Stimulated activated CD4-positive, alpha-beta T cell treated with anti-CD3 and anti-CD28 coated beads, Interleukin-12 subunit alpha, Interleukin-12 subunit beta, amount 100 ng/mL, for 24 hours (primary cell): Measurements from ENCODE around the gene SAP30BP.
A peak's percentile ranks its signal among the peaks of the same experiment; 100 is the strongest.

Experiments used
- DNase-seq, 2 experiments: peaks; one replicate each; pipeline ENCODE4 v3.0.0-alpha.2; 2020; ENCODE audit warnings: low read depth in 2 of 2

Gene SAP30BP

DNA sequence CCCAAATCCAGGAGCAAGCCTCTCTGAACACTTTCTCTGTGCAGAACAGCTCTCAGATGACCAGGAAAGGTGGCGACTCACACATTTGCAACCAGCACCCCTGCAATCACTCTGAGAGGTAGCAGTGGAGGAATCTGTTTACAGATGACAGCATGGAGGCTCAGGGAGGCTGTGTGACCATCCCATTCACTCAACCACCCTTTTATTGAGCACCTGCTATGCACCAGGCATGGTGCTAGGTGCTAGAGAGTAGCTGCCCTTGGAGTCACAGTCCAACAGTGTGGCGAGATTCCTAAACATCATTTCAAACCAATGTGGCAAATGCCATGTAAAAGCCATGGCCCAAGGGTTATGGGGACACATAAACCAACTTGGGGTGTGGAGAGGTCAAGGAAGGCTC lies 52.6 kb downstream of the SAP30BP start:
- DNase-seq, result no peak

- DNase-seq, result peak; percentile 3 to 32
These were observed 53.7 kb downstream of the SAP30BP start, which contains the start of gene ITGB4 for GRCh38 chr17:75720656-75721462. Gene ITGB4, plus strand, starts transcription at chr17:75721459. Its CDS starts 3,245 bp downstream, at chr17:75724704.

DNA sequence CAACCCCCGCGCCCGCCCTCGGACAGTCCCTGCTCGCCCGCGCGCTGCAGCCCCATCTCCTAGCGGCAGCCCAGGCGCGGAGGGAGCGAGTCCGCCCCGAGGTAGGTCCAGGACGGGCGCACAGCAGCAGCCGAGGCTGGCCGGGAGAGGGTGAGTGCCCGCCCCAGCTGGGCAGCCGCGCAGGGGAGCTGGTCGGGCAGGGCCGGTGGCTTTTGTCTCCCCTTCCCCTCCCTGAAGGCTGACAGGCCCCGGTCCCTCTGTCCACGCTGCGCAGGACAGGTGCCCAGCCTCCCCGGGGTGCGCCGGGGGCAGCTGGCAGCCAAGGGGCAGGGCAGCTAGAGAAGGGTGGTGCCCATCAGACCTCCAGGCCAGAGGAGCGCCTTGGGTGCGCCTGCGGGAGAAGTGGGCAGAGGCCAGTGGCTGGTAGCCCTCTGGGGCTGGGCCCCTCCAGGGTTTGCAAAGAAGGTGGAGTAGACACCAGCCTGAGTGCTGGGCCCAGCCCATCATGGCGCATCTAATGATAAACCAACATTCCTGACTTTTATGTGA lies 54.4 kb downstream of the SAP30BP start:
- no peak for DNase-seq

DNA sequence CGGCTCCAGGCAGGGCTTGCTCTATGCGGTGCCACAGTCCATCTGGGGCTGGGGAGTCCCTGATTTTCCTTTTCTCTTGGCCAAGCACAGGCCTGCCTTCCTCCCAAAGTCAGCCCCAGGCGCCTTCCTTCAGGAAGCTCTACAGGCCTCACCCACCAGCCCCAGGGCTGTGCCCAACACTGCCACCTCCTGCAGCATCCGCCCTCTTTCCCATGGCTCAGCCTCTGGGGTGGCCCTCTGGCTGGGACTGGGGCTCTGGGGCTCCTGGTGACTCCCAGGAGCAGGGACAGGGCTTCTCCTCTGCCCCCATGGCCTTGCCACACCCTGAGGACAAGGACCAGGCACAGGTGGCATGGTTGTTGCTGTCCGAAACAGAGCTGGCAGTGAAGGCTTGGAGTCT lies 54.9 kb downstream of the SAP30BP start:
- no peak for DNase-seq

DNA sequence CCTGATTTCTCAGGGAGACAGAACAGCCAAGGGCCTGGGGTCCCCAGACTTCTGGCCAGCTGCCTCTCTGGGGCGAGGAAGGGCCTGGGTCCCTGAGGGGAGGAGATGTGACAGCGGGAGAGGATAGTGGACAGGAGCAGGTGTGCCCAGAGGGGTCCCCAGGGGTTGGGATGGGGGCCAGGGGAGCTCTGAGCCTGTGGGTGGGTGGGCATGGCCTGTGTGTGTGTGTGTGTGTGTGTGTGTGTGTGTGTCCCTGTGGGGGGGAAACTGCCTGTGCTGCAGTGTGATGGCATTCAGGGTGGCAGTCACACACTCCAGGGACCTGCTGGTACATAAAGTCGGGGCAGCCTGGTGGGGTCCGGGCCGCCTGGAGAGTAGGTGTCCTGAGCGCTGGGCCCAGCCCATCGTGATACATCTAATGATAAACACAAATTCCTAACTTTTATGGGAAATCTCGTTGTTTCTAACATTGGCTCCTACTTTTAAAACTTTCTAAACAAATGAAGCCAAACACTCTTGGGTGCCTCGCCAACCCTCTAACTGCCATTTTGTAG lies 55.5 kb downstream of the SAP30BP start:
- DNase-seq, result no peak

DNA sequence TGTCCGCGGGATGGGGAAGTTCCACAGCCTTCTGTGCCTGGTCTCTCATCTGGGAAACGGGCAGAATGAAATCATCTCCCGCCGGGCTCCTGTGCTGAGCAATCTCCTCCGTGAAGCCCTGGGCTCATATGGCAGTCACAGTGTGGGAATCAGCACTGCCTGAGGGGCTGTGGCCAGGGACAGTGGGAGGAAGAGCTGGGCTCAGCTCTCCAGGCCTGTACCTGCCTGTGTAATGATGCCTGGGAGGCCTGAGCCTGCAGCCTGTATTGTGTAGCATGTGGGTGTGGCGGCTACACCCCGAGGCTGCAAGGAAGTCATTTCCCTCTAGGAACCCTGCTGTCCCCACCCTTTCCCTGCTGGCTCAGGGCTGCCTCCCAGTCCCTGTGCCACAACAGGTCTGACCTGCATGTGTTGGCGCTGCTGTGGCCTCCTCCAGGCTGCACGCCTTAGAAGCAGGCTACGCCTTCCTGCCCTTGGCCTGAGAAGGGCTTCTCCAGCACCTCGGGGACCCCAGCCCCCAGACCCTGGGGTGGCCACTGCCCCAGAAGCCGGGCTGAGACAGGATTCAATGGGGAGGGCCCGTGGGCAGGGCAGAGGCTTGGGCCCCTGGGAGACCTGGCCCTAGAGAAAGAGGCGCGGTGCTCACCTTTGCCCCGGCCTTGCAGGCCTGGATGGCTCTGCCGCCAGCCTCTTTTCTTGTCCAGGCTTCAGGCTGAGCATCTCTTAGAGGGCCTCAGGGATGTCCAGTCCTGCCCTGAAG lies 56.2 kb downstream of the SAP30BP start:
- DNase-seq, result no peak

- DNase-seq, result no peak
These were observed 57.2 kb downstream of the SAP30BP start for GRCh38 chr17:75724016-75725003.

DNA sequence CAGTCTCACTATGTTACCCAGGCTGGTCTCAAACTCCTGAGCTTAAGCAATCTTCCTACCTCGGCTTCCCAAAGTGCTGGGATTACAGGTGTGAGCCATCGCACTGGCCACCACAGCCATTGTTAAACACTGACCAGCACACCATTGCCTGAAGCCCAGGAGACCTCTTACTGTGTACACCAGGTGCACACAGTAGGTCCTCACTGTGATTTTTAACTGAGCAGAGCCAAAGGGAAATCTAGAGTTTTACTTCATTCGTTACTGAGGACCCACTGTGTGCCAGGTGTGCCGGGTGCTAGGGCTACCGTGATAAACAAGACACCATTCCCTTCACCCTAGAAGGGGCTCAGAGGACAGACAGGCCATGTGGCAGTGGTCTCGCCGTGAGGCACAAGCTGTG lies 58.4 kb downstream of the SAP30BP start:
- no peak for DNase-seq

- no peak for DNase-seq
These were observed 60.3 kb downstream of the SAP30BP start for GRCh38 chr17:75727391-75727790.

DNA sequence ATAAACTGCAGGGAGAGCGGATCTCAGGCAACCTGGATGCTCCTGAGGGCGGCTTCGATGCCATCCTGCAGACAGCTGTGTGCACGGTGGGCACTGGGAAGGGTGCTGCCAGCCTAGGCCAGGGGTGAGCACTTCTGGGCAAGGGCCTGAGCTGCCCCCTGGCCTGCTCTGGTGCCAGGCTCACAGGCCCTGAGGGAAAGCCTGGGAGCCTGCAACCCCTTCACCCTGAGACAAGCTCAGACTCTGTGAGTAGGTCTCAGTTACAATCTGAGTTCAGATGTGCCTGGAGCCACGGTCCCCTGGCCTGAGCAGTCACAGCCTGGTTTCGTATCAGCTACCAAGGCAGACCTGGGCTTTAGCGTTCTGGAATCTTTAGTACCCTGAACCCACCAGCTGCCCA lies 62.2 kb downstream of the SAP30BP start:
- DNase-seq, result no peak

DNA sequence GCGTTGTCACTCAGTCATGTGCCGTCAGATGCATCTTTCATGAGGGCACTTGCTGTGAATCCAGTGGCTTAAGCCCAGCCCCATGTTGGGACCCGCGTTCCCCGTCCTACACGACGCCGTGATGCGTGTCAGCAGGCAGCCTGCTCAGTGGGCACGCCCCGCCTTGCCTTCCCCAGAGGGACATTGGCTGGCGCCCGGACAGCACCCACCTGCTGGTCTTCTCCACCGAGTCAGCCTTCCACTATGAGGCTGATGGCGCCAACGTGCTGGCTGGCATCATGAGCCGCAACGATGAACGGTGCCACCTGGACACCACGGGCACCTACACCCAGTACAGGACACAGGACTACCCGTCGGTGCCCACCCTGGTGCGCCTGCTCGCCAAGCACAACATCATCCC lies 62.9 kb downstream of the SAP30BP start:
- DNase-seq, result no peak

- no peak for DNase-seq
These were observed 64.1 kb downstream of the SAP30BP start for GRCh38 chr17:75731086-75731715.

DNA sequence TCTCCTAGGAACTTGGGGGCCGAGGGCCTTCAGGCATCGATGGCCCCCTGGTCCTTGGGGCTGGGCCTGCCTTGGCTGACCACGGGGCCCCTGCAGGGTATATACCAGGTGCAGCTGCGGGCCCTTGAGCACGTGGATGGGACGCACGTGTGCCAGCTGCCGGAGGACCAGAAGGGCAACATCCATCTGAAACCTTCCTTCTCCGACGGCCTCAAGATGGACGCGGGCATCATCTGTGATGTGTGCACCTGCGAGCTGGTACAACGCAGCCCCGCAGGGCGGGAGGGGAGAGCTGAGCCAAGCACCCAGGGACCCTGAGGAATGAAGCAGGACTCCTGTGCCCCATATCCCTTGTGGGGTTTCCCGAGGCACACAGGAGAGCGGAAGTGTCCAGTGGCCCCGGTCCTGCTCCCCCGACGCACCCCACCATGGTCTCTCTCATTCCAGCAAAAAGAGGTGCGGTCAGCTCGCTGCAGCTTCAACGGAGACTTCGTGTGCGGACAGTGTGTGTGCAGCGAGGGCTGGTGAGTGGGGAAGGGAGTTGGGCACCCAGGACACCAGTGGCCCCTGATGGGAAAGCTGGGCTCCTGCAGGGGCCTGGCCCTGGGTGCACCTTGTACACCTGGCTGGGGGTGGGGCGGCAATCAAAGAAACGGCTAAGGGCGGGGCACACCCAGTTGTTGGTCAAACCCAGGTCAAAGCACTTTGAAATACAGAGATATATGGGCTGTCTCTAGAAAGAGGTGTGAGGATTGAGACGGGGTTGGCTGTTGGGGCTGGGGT lies 64.8 kb downstream of the SAP30BP start:
- DNase-seq, result no peak

- no peak for DNase-seq
These were observed 66.3 kb downstream of the SAP30BP start for GRCh38 chr17:75733471-75733870.

- no peak for DNase-seq
These were observed 67.6 kb downstream of the SAP30BP start for GRCh38 chr17:75734674-75735294.

DNA sequence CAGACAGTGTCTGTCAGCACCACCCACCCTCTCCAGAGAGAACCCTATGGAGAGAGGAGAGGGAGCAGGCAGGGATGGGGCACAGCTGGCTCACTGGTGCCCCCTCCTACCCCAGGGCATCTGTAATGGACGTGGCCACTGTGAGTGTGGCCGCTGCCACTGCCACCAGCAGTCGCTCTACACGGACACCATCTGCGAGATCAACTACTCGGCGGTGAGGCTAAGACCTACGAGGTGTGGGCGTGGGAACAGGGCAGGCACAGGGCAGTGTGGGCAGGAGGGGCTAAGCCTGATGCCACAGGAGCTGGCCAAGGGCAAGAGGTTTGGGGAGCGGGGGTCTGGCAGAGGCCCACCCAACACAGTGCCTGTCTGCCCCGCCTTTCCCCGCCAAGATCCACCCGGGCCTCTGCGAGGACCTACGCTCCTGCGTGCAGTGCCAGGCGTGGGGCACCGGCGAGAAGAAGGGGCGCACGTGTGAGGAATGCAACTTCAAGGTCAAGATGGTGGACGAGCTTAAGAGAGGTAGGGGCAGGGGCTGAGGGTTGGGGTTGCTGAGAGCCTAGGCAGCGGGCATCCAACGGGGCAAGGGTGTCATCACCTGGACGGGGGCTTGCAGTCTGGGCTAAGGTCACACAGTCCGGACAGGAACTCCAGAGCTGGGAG lies 69.2 kb downstream of the SAP30BP start:
- DNase-seq, result no peak

DNA sequence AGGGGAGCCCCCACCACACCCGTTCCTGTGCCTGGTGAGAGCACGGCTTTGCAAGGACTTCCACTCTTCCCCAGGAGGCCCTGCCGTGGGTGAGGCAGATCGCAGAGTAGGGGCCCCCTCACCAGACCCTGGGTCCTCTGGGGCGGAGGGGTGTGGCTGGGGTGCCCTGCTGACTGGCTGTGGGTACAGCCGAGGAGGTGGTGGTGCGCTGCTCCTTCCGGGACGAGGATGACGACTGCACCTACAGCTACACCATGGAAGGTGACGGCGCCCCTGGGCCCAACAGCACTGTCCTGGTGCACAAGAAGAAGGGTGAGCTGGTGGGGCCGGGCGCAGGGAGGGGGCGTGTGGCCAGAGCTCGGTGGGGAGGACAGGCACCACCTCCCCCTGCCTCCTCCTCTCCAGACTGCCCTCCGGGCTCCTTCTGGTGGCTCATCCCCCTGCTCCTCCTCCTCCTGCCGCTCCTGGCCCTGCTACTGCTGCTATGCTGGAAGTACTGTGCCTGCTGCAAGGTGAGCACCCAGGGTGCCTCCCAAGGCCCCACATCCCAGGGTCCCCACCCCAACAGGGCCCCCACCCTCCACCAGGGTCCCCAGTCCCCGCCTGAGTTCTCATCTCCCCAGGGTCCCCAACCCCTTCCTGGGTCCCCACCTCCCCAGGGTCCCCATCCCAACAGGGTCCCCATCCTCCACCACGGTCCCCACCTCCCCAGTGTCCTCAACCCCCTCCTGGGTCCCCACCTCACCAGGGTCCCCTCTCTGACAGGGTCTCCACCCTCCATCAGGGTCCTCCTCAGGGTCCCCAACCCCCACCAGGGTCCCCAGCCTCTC lies 70.2 kb downstream of the SAP30BP start:
- DNase-seq, result no peak

DNA sequence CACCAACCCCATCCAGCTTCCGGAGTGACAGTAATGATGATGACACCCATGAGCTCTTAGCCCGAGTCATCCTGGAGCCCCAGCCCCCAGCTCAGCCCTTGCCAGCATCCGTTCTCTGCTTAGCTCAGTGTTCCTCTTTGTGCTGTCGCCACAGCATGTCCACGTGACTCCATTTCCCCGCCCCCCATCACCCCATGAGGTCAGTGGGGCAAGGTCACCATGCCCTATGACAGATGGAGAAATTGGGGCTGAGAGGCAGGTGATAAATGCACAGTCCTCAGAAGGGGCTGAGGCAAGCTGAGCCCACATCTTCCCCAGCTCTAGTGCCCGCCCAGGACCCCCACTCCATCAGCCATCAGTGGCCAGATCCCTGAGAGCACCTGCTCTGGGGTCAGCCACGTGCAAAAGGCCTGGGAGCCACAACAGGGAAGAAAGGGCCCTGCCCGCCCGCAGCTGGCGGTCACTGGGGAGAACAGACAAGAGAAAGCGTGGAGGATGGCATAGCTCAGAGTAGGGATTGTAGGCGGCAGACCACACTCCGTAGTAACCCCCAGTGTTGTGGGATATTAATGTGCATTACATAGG lies 71.2 kb downstream of the SAP30BP start:
- no peak for DNase-seq
